SK-N-MC (cell line): ENCODE measurements around the gene DIO1.

Experiments
- DNase-seq: peaks from one replicate; pipeline ENCODE4 v3.0.0-alpha.2; 2011; ENCODE audit warnings: low read depth, low spot score
- H3K27ac ChIP-seq: fragments of 200-600 bp; sonication (generic); 2 replicates; pipeline ENCODE4 v1.5.1; 2016; ENCODE audit warnings: mixed run types
- H3K36me3 ChIP-seq: fragments of 200-600 bp; sonication (generic); 2 replicates; pipeline ENCODE4 v1.6.1; 2017; ENCODE audit warnings: antibody characterized with exemption, low read length, mixed read lengths; ENCODE audit not compliant: insufficient read depth
- H3K4me3 ChIP-seq: fragments of 200-600 bp; sonication (generic); 2 replicates; pipeline ENCODE4 v1.5.1; 2016
- H3K9ac ChIP-seq: fragments of 200-600 bp; sonication (generic); 2 replicates; pipeline ENCODE4 v1.8.0; 2017; ENCODE audit warnings: mixed run types, mixed read lengths; ENCODE audit not compliant: insufficient read length
- H3K9me3 ChIP-seq: fragments of 200-600 bp; sonication (generic); 2 replicates; pipeline ENCODE4 v1.6.1; 2017; ENCODE audit warnings: low read depth, mild to moderate bottlenecking, antibody characterized with exemption, low read length, moderate library complexity, mixed read lengths
- EZH2 ChIP-seq: fragments of 200-600 bp; sonication (generic); IDR thresholded peaks from one replicate; pipeline ENCODE4 v1.6.1; 2017; ENCODE audit warnings: antibody characterized with exemption
- FOXP2 ChIP-seq: optimal IDR thresholded peaks from 2 replicates; pipeline ENCODE3; 2011; ENCODE audit warnings: mild to moderate bottlenecking, moderate library complexity; ENCODE audit not compliant: insufficient read depth; ENCODE audit errors: extremely low read length, control extremely low read depth
- POLR2AphosphoS5 ChIP-seq: IDR thresholded peaks from 2 replicates; pipeline ENCODE4 v1.6.1; 2012; ENCODE audit warnings: mild to moderate bottlenecking, low read depth, low read length, borderline replicate concordance

Gene DIO1

DNA sequence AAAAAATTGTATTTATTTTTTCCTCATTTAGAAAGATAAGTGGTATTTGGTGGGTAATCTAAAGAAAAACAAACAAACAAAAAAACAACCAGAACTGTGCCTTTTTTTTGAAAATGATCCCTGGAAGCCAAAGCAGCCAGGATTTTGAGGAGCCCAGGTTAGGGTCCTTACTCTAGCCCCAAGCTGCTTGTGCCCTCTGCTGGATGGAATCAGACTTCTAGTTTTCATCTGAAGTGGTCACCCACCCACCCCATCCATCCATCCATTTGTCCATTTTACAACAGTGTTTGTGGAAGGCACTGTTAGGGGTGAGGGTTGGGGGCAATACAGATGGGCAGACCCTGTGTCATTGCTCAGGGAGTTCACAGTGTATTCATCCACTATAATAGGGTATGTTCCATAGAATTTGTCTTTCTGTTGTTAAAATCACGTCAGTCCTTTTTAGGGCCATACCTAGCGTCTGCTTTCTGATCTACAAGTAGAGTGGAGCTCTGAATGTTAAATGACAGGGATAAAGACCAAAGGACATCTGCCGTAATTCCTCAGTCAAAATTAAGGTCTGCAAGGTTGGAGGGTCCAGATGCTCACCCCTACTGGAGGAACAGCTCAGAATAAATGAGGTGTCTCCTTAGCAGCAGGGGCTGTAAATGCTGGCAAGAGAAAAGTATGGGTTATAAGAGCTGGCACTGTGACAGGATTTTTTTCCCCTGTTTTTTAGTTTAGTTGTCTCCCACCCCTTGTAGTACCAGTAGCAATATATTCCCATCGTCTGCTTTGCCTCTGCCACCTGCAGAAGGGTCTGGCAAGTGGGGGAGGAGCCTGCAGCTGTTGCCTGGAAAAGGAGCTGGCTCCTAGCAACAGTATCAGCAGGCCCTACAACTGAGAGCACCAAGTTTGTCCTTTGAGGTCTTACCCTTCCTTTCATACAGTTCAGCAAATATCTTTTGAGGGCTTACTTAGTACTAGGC lies 55.3 kb downstream of the DIO1 start:
- Histone ChIP-seq H3K27ac (no peak overlapping the region), H3K36me3 (peaks cover 44% of the 10 kb centered on the region), H3K9me3 (no peaks in the 10 kb centered on the region), H3K4me3 (no peak overlapping the region), H3K9ac (no peak overlapping the region)
- TF ChIP-seq POLR2AphosphoS5 (no peak), FOXP2 (no peak), EZH2 (no peak)
- DNase-seq = no peak

DNA sequence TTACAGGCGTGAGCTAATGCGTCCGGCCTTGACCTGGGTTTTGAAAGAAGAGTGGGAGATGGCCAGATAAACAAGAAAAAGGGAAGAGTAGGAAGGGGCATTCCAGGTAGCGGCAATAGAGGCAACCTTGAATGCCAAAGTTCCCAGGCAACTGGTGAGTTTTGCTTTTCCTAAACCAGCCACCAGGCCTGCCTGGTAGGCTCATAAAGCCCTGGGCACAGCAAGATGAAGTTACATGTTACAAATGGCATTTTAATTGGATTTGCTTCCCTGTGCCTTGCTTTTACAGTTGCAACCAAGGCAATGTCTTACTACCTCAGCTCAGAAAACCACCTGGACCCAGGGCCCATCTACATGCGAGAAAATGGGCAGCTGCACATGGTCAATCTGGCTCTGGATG lies 57.7 kb downstream of the DIO1 start:
- no peak for DNase-seq
- no peak for TF ChIP-seq EZH2
- TF ChIP-seq POLR2AphosphoS5 = no peak
- no peak for TF ChIP-seq FOXP2
- Histone ChIP-seq H3K9me3 (no peaks in the 10 kb centered on the region), H3K36me3 (peaks cover 58% of the 10 kb centered on the region), H3K4me3 (no peak overlapping the region), H3K27ac (no peak overlapping the region), H3K9ac (no peak overlapping the region)

DNA sequence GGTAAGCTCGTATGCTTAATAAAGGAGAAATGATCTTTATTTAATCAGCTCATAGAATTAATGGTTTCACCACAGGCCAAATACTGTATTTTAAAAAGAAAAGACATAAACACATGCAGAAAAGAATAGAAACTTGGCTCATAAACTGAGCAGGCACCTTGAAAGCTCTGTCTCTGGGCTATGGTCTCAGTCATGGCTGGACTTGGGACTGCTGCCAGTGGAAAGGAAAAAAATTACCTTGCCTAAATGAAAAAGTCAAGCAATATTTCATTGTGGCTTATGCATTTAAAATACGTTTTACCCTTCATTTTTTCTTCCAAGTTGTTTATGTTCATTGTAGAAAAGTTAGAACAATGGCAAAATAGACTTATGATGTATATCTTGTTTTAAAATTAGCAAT lies 60.1 kb downstream of the DIO1 start:
- no peak for TF ChIP-seq EZH2
- no peak for TF ChIP-seq POLR2AphosphoS5
- TF ChIP-seq FOXP2 = no peak
- Histone ChIP-seq H3K27ac (no peak overlapping the region), H3K9me3 (no peaks in the 10 kb centered on the region), H3K36me3 (peaks cover 61% of the 10 kb centered on the region), H3K4me3 (no peak overlapping the region), H3K9ac (no peak overlapping the region)
- no peak for DNase-seq

DNA sequence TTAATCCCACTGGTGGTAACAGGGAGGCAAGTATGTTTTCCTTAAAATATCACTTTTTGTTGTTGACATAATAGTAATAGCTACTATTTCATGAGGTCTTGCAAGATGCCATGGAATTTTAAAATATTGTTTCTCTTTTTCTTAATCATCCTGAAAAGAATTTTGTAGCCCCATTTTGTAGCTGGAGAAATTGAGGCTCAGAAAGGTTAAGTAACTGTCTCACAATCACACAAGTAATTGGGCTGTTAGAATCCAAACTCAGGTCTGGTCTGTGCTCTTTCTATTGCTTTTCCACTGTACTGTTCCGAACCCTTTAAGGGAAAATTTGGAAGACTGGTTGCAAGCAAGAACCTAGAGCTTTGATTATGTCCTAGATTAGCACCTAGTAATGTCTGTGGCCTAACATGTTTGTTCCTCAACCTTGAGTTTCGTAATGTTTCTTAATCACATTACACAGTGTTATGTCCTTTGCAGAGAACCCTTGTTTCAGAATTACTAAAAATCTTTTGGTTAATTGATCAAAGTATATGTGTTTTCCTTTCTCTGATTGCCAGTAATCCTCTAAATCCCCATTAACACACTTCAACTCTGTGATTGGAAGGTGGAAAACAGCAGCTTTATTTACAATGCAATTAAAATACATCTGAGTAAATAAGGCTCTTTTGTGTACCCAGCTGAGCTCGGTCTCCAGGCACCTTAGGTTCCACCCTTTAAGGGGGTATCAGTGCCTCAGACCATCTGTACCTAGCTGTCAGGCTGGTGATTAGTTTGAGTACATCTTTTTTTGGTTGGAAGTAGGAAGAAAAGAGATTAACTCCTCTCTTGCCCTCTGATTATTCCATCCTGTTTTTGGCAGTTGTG lies 62.6 kb downstream of the DIO1 start:
- no peak overlapping the region for H3K4me3 ChIP-seq
- no peaks in the 10 kb centered on the region for H3K9me3 ChIP-seq
- DNase-seq = no peak
- H3K27ac ChIP-seq = no peak overlapping the region
- no peak for TF ChIP-seq POLR2AphosphoS5
- no peak for TF ChIP-seq FOXP2
- no peak for TF ChIP-seq EZH2
- no peak overlapping the region for H3K9ac ChIP-seq
- peaks cover 70% of the 10 kb centered on the region for H3K36me3 ChIP-seq

DNA sequence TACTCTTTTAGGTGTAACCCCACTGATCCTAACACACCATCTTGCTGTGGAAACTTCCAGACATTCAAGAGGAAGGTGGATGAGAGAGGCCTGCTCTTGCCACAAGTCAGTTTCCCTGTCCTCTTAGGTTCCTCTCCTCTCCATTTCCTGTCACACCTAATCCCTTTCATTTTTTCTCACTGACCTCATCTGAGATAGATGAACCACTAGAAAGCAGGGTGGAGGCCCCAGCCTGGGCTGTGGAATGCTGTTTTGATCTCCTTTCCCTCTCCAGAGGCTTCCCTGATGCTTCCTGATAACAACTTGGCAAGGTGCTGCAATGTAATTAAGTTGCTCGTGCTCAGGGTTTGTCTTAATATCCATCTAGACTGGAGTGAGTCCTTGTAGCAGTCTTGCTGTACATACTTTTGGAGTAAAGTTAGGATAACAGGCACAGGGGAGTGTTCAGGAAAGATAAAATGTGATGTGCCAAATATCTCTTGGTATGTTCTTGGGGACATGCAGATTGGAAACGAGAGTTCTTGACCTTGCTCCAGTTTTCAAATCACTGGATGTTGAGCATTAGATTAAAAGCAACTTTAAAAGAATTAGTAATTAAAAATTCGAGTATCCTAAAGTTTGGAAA lies 63.3 kb downstream of the DIO1 start:
- no peak for DNase-seq
- no peak overlapping the region for H3K27ac ChIP-seq
- peaks cover 70% of the 10 kb centered on the region for H3K36me3 ChIP-seq
- H3K9ac ChIP-seq = no peak overlapping the region
- TF ChIP-seq EZH2 (no peak), FOXP2 (no peak), POLR2AphosphoS5 (no peak)
- H3K9me3 ChIP-seq = no peaks in the 10 kb centered on the region
- H3K4me3 ChIP-seq = no peak overlapping the region

DNA sequence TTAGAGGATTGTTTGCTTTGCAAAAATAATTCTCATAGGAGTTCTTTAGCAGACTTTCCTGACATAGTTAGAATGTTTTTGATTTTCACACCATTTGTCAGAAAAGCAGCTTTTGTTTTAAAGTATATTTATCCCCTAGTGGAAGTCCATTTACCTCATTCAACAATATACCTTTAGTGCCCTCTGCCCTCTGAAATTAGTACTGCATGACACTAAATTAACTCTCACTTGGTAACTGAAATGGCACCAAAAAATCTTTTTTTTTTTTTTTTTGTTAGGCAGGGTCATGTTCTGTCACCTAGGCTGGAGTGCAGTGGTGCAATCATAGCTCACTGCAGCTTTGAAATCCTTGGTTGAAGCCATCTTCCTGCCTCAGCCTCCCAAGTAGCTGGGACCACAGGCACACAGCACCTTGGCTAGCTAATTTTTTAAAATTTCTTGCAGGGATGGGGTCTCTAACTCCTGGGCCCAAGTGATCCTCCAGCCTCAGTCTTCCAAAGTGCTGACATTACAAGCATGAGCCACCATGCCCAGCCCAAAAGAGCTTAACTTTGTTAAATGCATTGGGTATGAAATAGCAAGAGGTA lies 65.8 kb downstream of the DIO1 start:
- Histone ChIP-seq H3K9me3 (no peaks in the 10 kb centered on the region), H3K36me3 (peaks cover 70% of the 10 kb centered on the region), H3K4me3 (no peak overlapping the region), H3K27ac (no peak overlapping the region), H3K9ac (no peak overlapping the region)
- no peak for DNase-seq
- no peak for TF ChIP-seq POLR2AphosphoS5
- no peak for TF ChIP-seq FOXP2
- TF ChIP-seq EZH2 = no peak
